HG02623 (cell line): ENCODE data around the gene KCNIP4.

Experiments
- ATAC-seq: cut with Tn5 transposase; IDR thresholded peaks from one replicate; pipeline ENCODE4 v1.9.1; 2021; ENCODE audit warnings: moderate library complexity; ENCODE audit not compliant: unreplicated experiment

KCNIP4 gene

GRCh38 chr4:21102667-21103066 is 845.9 kb downstream of the KCNIP4 start:
- no peak for ATAC-seq

- no peak for ATAC-seq
Measured at GRCh38 chr4:21097865-21098264, 850.7 kb downstream of the KCNIP4 start.

- no peak for ATAC-seq
Measured at GRCh38 chr4:21097026-21097425, 851.5 kb downstream of the KCNIP4 start.

- no peak for ATAC-seq
Measured at GRCh38 chr4:21092531-21092930, 856.0 kb downstream of the KCNIP4 start.

GRCh38 chr4:21090094-21090666 is 858.4 kb downstream of the KCNIP4 start:
- ATAC-seq, result no peak

- ATAC-seq, result no peak
Measured at GRCh38 chr4:21083413-21083812, 865.2 kb downstream of the KCNIP4 start.

GRCh38 chr4:21077967-21078366 is 870.6 kb downstream of the KCNIP4 start:
- no peak for ATAC-seq

GRCh38 chr4:21067351-21067750 is 881.2 kb downstream of the KCNIP4 start:
- no peak for ATAC-seq

GRCh38 chr4:21061902-21062301 is 886.7 kb downstream of the KCNIP4 start:
- no peak for ATAC-seq

GRCh38 chr4:21046141-21046540 is 902.4 kb downstream of the KCNIP4 start:
- no peak for ATAC-seq

GRCh38 chr4:21045119-21045518 is 903.5 kb downstream of the KCNIP4 start:
- no peak for ATAC-seq

- no peak for ATAC-seq
Measured at GRCh38 chr4:21041708-21042107, 906.9 kb downstream of the KCNIP4 start.

GRCh38 chr4:21034728-21035127 is 913.8 kb downstream of the KCNIP4 start:
- ATAC-seq, result no peak

GRCh38 chr4:21032089-21032645 is 916.4 kb downstream of the KCNIP4 start:
- ATAC-seq, result no peak

- ATAC-seq, result no peak
Measured at GRCh38 chr4:21018817-21019216, 929.8 kb downstream of the KCNIP4 start.

- no peak for ATAC-seq
Measured at GRCh38 chr4:21013501-21013900, 935.1 kb downstream of the KCNIP4 start.

GRCh38 chr4:21012851-21013331 is 935.7 kb downstream of the KCNIP4 start:
- no peak for ATAC-seq

GRCh38 chr4:21011106-21011505 is 937.5 kb downstream of the KCNIP4 start:
- no peak for ATAC-seq

GRCh38 chr4:21009956-21010355 is 938.6 kb downstream of the KCNIP4 start:
- ATAC-seq, result no peak

- no peak for ATAC-seq
Measured at GRCh38 chr4:21005647-21006046, 942.9 kb downstream of the KCNIP4 start.

GRCh38 chr4:21002976-21003375 is 945.6 kb downstream of the KCNIP4 start:
- ATAC-seq, result no peak

- ATAC-seq, result no peak
Measured at GRCh38 chr4:21002286-21002685, 946.3 kb downstream of the KCNIP4 start.

- no peak for ATAC-seq
Measured at GRCh38 chr4:21001490-21001889, 947.1 kb downstream of the KCNIP4 start.
